GM19438 (cell line): Measurements from ENCODE around the gene ARHGAP25.

Experiments
- ATAC-seq: cut with Tn5 transposase; IDR thresholded peaks from one replicate; pipeline ENCODE4 v1.9.1; 2021; ENCODE audit warnings: low read depth; ENCODE audit not compliant: unreplicated experiment

The ARHGAP25 gene

DNA sequence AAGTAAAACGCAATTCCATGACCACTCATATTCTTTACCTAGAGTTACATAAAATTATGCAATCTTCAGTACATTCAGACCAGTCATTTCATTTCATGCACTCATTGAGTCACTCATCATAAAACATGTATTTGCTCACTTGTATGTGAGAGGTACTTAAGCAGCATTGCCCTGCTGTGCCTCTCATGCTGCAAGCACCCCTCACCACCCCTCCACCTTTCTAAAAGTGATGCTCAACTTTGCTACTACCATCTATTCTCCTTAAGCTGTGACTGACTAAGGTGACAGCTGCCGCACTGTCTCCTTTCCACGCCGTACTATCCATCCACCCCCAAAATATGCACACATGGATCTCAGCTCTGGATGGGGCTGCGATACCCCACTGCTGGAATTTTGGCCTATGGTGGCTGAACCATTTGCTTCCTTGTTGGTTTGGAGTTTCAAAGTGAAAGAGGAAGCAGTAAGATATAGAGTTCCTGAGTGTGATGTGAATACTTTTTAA, 7.2 kb downstream of the ARHGAP25 start:
- ATAC-seq, result no peak

DNA sequence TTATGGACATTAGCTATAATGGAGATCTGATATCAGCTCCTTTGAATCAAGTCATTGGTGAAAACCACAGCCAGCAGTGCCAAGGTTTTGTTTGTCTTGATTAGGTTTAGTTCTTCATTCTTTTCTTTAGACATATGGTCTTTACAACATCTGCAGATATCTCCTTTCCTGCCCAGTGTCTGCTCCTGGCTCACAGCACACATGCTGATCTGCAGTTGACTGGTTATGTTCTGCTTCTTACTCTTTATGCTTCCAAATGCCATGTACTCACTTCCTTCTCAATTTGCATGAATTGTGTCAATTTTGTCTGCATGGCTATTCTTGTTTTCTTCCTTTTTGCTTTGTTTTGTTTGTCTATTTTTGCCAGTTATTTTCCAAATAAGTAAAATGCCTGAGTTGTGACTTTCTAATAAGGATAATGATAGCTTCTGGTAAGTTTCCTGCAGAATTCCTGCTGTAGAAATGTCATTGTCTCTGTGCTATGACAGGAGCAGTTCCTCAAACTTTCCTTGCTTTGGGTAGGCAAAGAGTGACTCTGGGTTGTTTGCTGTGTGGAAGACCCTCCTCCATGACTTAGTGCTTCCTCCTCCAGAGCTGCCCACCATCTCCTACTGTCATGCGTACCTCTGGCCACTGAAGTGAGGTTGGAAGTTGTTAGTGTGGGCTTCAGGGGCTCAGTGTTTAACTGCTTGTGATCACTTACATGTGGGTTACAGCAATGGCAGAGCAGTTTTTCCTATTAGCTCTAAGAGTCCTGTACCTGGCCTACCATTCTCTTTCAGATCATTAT, 8.2 kb downstream of the ARHGAP25 start:
- no peak for ATAC-seq

DNA sequence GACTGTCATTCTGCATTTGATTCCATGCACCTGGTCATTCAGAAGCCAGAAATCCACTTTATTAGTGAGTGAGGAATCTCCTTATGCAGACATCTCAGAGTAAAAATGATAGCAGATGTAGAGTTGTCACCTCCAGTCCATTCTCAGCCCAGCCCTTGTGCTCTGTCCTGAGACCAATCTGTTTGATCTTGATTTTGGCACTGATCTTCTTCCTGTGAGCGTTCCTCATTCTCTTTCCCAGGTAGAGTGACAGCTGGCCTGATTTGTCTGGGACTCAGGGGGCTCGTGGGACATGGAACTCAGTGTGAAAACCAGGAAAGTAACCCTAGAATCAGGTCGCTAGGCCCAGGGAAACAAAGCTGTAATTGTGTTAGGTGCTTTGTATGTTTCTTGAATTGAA, 8.9 kb downstream of the ARHGAP25 start:
- ATAC-seq, result no peak

DNA sequence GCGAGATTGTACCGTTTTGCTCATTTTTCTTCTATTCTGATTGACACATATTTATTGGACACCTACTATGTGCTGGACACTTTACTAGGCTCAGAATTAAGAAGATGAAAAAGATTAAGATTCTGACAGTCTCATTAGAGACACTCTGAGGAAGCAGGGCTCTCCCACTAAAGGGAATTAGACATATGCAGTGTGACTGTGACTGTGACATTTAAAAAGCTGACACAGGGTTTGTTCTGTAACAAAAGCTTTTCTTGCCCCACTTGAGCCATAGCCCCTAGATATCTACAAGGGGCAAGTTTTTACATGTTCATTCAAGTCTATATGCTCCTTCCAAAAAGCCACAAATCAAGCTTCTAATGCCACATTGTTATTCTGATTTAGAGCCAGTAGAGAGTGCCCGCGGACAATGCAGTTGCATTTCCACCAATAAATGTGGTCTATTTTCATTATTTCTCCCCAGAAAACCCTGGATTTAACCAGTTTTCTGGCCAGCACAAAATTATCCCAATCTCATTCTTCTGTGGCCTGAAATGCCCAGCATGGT, 9.8 kb downstream of the ARHGAP25 start:
- ATAC-seq, result no peak

DNA sequence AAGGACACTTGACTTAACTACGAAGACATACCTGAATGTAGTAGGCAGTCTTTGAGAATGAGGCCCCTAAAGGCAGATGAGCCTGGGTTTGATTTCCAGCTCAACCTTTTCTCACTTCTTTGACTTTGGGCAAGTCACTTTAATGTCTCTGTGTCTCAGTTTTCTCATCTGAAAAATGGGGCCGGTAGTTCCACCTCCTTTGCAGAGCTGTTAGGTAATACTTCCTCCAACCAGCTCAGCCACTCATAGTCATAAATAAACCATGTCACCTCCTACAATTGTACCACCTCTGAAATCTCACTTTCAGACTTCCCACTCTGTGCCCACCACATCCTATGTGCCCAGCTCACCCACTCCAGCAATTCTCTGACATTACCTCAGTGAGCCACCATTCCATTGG, 10.4 kb downstream of the ARHGAP25 start:
- no peak for ATAC-seq

DNA sequence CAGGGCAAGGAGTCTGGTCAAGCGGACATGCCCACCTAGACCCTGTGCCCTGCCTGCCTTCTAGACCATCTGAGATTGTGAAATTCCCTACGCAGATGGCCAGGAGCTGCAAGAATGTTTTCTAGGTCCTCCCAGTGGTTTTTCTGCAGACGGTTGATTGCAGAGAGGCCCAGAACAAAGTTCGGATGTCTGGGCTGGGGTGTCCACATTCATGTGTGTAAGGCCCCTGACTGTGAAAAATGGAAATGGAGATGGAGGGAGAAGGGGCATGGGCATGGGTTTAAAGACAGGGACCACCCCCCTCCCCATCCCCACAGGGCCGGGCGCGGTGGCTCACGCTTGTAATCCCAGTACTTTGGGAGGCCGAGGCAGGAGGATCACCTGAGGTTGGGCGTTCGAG, 11.8 kb downstream of the ARHGAP25 start:
- ATAC-seq, result no peak

DNA sequence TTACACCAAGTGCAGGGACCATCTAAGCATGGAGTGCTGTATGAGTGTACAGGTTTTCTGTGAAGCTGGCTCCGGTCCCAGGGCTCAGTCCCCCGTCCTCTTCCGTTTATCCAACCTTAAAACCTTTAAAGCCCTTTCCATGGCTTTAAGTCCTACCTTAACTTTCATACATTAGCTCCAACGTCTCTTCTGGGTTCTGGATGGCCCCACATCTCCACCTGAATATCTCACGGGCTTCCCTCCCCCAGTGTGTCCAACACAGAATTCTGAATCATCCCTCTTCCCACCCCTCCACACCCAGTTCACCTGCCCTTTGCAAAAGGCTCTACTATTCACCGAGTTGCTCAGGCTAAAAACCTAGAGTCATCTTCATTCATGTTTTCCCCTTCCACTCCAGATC, 12.8 kb downstream of the ARHGAP25 start:
- no peak for ATAC-seq

DNA sequence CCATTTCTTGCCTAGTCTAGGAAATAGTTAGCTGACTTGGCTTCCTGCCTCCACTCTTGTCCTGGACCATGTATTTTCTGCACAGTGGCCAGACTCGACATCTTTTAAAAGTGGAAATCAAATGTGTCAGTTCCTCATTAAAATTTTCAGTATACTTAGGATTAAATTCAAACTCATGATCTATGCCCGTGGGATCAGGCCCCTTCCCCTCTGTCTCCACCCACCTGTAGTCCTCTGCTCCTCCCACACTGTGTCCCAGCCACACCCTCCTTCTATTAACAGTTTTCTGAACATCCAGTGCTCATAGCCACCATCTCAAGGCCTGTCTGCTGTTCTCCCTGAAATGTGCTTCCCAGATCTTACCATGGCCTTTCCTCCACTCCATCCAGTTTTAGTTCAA, 13.3 kb downstream of the ARHGAP25 start:
- ATAC-seq, result no peak

DNA sequence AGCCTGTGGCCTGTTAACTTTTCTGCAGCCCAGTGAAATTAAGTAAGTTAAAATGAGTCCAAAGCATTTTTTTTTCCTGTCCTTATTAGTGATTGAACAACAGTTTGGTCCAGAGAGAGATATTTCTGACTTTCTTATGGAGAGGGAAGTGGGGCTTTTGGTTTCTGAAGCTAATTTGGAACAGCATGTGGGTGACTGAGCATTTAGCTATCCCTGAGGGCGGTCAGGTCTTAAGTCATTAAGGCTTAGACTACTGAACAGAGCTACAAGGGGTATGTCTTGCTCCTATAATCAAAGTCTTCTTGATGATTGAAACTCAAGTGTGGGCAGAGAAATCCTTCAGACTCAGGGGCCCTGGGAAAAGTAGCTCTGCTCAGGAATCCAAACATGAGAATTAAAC, 14.0 kb downstream of the ARHGAP25 start:
- no peak for ATAC-seq

DNA sequence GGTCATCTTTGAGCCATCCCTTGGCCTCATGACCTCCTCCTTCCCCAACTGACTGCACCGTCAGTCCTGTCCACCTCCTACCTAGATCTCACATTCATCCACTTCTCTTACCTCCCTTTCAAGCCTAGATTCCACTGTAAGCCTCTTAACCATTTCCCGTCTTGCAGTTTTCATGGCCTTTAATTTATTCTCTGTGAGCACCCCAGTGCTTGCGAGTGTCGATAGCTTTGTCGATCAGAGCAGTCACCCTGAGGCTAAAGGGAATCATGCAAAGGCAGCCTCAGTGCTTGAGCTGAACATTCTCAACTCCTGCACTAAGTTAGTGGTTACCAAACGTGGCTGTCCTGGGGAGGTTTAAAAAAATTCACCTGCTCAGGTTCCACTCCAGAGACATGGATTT, 14.7 kb downstream of the ARHGAP25 start:
- ATAC-seq, result no peak

DNA sequence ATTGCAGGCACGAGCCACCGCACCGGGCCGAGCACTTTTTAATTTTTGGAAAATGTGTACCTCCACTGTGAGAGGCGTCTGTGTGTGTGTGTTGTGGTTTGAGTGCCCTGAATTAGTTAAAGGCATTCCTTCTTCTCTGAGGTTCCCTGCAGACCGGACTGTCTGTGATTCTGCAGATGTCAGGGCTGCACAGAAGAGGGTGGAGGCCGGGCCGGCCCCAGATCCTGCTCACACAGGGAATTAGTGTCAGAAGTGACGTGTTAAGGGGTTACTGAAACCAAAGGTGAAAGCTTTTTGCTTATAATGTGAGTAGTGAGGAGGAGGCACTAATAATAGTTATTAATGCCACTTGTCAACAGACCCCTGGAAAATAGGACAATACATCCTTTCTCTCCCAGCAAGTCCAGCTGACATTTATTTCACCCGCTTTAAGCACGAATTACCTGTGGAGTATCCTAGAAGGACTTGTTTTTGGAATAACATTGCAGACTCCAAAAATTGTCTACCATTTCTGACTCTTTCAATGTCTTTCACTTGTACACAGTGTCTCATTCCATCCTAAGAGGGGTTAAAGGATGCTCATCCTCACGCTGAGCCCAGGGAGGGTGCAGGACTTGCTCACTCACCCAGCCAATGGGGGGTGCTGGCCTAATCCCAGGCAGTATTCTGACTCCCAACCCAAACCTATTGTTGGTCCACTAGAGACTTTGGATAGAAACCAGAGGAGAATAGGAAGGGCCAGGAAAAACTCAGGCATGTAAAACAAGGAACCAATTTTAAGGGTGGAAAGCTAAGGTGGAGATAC, 16.2 kb downstream of the ARHGAP25 start:
- ATAC-seq, result no peak

DNA sequence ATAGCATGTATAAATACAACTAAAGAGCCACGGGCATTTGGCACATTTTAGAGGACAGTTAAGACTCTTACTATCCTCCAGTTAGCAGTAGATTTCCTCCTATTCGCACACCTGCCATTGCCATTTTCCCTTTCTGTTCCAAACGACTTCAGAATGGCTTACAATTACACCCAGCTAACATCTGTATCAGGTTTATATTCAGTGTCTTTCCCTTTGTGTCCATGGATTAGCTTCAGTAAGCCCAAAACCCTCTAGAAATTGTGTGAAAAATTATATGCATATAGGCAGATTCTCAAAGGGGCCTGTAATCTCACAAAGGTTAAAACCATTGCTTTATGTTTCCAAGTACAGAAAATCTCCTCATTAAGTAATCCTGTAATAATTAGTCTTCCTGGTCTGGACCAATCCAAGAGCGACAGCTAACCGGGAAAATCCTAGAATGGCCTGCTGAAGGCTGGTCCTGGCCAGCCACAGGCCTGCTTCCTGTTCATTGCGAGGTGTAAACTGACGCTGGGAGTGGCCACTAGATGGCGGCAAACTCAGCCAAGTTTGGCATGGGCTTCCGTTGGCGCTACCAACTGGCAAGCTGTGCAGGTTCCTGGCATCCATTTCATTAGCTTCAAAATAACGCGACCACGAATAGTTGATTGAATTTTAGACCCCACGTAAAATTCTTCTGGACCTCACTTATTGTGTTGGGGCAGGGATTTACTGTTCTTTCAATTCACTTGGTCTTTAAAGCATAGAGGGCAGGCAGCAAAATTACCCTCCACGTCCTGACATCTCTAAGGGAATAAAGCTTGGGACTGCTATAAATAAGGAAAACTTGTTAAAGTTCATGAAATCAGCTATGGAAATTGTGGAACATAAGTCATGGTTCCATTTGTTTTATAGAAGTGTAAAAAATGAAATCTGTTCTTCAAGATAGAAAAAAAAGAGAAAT, 17.1 kb downstream of the ARHGAP25 start:
- ATAC-seq, result peak; percentile 95

DNA sequence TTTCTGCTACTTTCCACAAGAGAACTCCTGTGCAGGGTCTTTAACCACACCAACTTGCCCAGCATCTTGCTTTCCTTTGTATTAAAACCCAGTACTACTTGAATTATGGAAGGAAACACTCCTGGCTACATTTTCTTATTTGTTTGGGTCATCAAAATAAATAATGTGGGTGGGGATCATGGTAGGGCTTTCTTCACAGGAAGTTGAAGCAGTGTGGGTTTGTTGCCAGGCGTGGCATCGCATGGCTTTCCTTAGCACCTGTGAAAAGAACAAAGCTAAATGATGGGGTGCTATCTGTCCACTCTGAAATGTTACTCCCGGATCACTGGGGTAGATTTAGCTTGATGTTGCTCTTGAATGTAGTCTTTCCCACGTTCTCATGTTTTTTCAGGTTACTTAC, 18.7 kb downstream of the ARHGAP25 start:
- ATAC-seq, result no peak

DNA sequence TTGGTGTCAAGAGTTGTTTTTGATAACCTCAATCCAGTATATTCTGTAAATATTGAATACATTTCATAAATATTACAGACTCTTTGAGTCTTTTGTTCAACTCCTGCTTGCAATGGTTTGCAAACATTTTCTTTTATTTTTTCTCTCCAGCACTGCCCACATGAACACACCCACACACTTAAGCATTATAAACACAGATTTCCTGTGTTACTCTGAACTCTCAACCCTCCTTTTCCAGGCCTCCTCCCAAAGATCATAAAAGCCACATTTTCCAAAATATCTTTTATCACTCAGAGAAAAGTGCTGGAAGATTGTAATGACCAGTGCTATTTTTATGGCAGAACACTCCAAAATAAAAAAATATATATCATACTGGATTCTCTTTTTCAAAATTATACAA, 20.5 kb downstream of the ARHGAP25 start:
- no peak for ATAC-seq

DNA sequence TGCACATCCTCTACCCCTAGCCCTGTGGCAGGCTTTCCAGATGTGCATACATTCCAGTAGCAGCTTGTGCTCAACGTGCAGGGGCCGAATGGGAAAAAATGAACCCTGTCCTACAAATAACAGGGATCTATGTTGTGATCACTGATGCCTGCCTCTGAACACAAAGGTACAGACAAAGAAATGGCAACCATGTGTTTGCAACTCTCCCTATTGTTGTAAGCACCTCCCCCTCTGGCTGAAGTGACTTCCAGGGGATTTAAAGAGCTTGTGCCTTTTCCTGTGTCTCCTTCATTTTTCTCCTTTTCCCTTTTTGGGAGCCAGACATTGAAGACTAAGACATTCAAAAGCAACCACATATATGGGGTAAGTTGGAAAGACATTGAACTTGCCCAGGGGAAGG, 21.6 kb downstream of the ARHGAP25 start:
- ATAC-seq, result no peak

DNA sequence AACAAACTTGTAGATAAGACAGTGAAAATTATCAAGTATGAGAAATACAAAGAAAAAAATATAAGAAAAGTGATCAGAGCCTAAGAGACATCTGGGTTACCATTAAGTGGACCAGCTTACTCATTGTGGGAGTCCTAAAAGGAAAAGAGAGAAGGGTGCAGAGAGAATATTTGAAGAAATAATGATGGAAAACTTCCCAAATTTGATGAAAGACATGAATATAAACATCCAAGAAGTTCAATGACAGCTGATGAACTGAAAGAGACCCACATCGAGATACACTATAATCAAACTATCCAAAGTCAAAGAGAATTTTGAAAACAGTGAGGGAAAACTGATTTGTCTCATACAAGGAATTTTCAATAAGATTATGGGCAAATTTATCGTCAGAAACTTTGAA, 22.5 kb downstream of the ARHGAP25 start:
- ATAC-seq, result no peak

DNA sequence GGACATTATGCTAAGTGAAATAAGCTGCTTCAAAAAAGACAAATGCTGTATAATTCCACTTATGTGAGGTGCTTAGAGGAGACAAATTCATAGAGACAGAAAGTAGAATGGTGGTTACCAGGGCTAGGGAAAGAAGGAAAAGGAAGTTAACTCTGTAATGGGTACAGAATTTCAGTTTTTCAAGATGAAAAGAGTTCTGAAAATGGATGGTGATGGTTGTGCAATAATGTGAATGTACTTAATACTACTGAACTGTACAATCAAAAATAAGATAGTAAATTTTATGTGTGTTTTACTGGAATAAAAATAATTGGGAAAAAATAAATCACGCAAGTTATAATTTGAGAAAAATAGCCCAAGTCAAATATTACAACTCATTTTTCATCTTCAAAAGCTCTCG, 27.5 kb downstream of the ARHGAP25 start:
- no peak for ATAC-seq

DNA sequence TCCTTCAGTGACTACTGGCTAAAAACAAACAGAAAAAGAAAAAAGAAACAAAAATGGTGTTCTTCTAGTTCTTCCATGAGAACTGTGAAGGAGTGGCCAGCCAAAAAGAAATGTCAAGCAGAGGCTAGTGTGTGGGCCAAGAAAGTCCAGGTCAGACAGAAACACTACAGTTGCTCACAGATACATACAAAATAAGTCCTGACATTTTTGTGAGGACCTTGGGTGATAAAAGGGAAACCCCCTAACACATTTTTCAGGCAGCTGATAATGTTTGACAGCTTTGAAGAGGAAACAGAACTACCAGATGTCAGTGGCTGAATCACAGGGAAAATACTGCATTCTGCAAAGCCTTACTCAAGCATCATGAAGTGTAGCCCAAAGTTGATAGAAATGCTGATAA, 28.1 kb downstream of the ARHGAP25 start:
- peak; percentile 34 for ATAC-seq

DNA sequence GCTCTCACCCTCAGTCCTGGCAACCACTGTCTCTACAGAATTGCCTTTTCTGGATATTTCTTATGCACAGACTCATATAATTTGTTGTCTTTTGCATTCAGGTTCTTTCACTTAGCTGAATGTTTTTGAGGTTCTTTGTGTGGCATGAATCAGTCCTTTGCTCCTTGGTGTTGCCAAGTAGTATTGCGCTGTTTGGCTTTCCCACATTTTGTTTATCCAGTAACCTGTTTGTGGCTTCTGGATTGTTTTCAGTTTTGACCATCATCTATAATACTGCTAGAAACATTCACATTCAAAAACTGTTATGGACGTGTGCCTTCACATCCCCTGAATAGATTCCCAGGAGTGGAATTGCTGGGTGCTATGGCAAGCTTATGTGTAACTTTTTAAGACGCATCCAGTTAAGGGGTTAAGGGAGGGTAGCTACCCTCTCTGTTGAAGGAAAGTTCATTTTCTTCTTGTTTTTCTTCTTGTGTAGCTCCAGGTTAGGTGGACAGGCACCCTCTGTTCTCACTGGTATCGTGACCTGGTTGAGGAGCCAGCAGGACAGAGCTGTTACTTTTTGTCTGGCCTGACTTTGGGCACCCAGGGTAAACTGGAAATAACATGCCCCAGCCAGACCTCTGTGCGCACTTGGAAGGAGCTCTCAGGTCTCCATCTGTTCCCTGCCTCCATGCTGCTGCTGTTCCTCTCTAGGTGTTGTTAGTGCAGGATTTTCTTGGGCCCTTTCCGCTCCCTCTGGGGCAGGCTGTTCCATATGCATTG, 29.6 kb downstream of the ARHGAP25 start:
- ATAC-seq, result no peak

DNA sequence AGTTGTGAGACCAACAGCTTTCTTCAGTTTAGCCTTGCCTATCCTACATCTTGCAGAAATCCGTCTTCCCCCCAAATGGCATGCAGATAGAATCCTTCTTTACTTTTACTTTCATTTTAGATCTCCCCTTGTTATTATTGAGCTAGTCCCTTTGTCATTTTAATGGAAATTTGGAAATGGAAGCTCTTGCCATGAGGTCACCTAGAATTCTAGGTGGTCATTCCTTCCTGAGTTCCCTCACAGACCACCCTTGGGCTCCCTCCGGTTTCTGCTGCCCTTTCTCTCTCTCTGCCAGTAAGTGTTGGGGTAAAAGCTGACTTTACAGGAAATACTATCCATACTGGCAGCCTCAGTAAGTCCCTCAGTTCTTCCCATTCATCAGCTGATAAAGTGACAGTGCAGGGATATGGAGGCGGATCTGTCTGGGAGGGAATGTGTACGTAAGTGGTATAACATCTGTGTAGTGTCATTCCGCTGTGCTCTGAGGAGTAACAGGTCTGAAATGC, 30.2 kb downstream of the ARHGAP25 start:
- no peak for ATAC-seq
